ENCODE results near the gene HAS3.

HAS3 gene

GRCh38 chr16:69165584-69165983, 60.1 kb downstream of the HAS3 start:
- no peaks in the 10 kb centered on the region for H3K79me2 ChIP-seq (ENCODE audit: insufficient read depth, low read length)
- no peaks in the 10 kb centered on the region for H3K4me1 ChIP-seq (ENCODE audit: insufficient read depth, low read length)
- H3K9me3 ChIP-seq (ENCODE audit: insufficient read depth, low read length, severe bottlenecking), result no peaks in the 10 kb centered on the region
- no peak overlapping the region for H3K4me2 ChIP-seq (ENCODE audit: insufficient read depth, low read length)
- H4K20me1 ChIP-seq (ENCODE audit: insufficient read depth, low read length), result no peaks in the 10 kb centered on the region
- DNase-seq (no peak), ATAC-seq (ENCODE audit: insufficient read depth, low read depth) (no peak)
- TF ChIP-seq CTCF (IDR thresholded peaks at IDR 0.05; ENCODE audit: borderline replicate concordance, extremely low read depth, low read length, poor library complexity, severe bottlenecking) (no peak), EZH2 (IDR thresholded peaks at IDR 0.05; ENCODE audit: borderline replicate concordance, low read depth, low read length, severe bottlenecking) (no peak)
- no peak overlapping the region for H2AFZ ChIP-seq (ENCODE audit: low read depth, low read length)
- peaks cover 90% of the 10 kb centered on the region for H3K36me3 ChIP-seq (ENCODE audit: insufficient read depth, low read length)
- H3K27me3 ChIP-seq (ENCODE audit: insufficient read depth, low read length, poor library complexity), result no peaks in the 10 kb centered on the region
- no peak overlapping the region for H3K27ac ChIP-seq (ENCODE audit: low read length)
- H3K4me3 ChIP-seq (ENCODE audit: low read depth in 1 of 2, low read length in 2 of 2), result no peak overlapping the region
- H3K9ac ChIP-seq (ENCODE audit: low read depth, low read length), result no peak overlapping the region

DNA sequence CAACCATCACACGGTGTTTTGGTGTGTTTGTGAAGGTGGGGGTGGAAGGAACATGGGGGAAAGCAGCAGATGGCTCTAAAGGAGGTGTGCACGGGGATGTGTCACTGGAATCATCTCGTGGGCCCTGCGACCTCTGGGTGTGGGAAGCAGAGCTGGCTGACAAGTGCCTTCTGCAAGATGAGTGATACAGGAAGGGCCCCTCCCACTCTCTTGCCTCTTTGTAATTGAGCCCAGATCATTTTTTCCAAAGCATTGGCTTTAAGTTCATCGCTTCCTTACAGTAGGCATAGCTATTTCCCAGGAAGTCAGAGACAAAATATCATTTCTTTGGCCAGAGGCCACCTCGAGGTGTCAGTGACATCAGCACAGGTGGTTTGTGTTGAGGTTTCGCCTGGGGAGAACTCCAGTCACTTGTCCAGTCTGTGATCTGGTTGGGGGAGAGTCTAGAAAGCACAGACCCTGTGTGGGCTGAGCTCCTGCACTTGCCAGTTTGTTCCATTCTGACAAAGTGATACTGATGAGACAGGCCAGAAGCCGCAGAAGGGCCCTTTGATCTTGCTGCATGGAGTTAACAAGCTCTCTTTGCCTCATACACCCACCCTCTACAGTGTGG, 60.9 kb downstream of the HAS3 start:
- TF ChIP-seq CTCF (IDR thresholded peaks at IDR 0.05; ENCODE audit: borderline replicate concordance, extremely low read depth, low read length, poor library complexity, severe bottlenecking) (no peak), EZH2 (IDR thresholded peaks at IDR 0.05; ENCODE audit: borderline replicate concordance, low read depth, low read length, severe bottlenecking) (no peak)
- Histone ChIP-seq H2AFZ (ENCODE audit: low read depth, low read length) (no peak overlapping the region), H3K9ac (ENCODE audit: low read depth, low read length) (no peak overlapping the region), H3K9me3 (ENCODE audit: insufficient read depth, low read length, severe bottlenecking) (no peaks in the 10 kb centered on the region), H3K79me2 (ENCODE audit: insufficient read depth, low read length) (no peaks in the 10 kb centered on the region), H4K20me1 (ENCODE audit: insufficient read depth, low read length) (no peaks in the 10 kb centered on the region), H3K27ac (ENCODE audit: low read length) (no peak overlapping the region), H3K4me1 (ENCODE audit: insufficient read depth, low read length) (no peaks in the 10 kb centered on the region), H3K36me3 (ENCODE audit: insufficient read depth, low read length) (peaks cover 85% of the 10 kb centered on the region), H3K27me3 (ENCODE audit: insufficient read depth, low read length, poor library complexity) (no peaks in the 10 kb centered on the region), H3K4me2 (ENCODE audit: insufficient read depth, low read length) (no peak overlapping the region), H3K4me3 (ENCODE audit: low read depth in 1 of 2, low read length in 2 of 2) (no peak overlapping the region)
- no peak for ATAC-seq (ENCODE audit: insufficient read depth, low read depth)
- no peak for DNase-seq

- no peaks in the 10 kb centered on the region for H3K27me3 ChIP-seq (ENCODE audit: insufficient read depth, low read length, poor library complexity)
- no peak overlapping the region for H3K4me2 ChIP-seq (ENCODE audit: insufficient read depth, low read length)
- no peaks in the 10 kb centered on the region for H3K4me1 ChIP-seq (ENCODE audit: insufficient read depth, low read length)
- H3K36me3 ChIP-seq (ENCODE audit: insufficient read depth, low read length), result peaks cover 78% of the 10 kb centered on the region
- TF ChIP-seq CTCF (IDR thresholded peaks at IDR 0.05; ENCODE audit: borderline replicate concordance, extremely low read depth, low read length, poor library complexity, severe bottlenecking) (no peak), EZH2 (IDR thresholded peaks at IDR 0.05; ENCODE audit: borderline replicate concordance, low read depth, low read length, severe bottlenecking) (no peak)
- H3K9ac ChIP-seq (ENCODE audit: low read depth, low read length), result no peak overlapping the region
- ATAC-seq (ENCODE audit: insufficient read depth, low read depth) (no peak), DNase-seq (no peak)
- H3K9me3 ChIP-seq (ENCODE audit: insufficient read depth, low read length, severe bottlenecking), result no peaks in the 10 kb centered on the region
- no peak overlapping the region for H3K27ac ChIP-seq (ENCODE audit: low read length)
- no peak overlapping the region for H3K4me3 ChIP-seq (ENCODE audit: low read depth in 1 of 2, low read length in 2 of 2)
- H3K79me2 ChIP-seq (ENCODE audit: insufficient read depth, low read length), result no peaks in the 10 kb centered on the region
- no peaks in the 10 kb centered on the region for H4K20me1 ChIP-seq (ENCODE audit: insufficient read depth, low read length)
- H2AFZ ChIP-seq (ENCODE audit: low read depth, low read length), result no peak overlapping the region
Observed at GRCh38 chr16:69166946-69167930, 61.8 kb downstream of the HAS3 start.

All from DND-41 (cell line).